Measurements from ENCODE around the gene CDKL5.

- TF ChIP-seq LEF1 (IDR thresholded peaks at IDR 0.05; ENCODE audit: borderline replicate concordance), result no peak
- TF ChIP-seq ARNT (IDR thresholded peaks at IDR 0.05), result no peak
- no peak for TF ChIP-seq HDGF (IDR thresholded peaks at IDR 0.05; ENCODE audit: borderline replicate concordance)
- TF ChIP-seq FOXK2 (IDR thresholded peaks at IDR 0.05), result no peak
- no peak for TF ChIP-seq ZNF384 (IDR thresholded peaks at IDR 0.05)
- TF ChIP-seq FOXA1 (IDR thresholded peaks at IDR 0.05), result no peak
- TF ChIP-seq SP1 (IDR thresholded peaks at IDR 0.05), result no peak
- no peak for TF ChIP-seq FOXM1 (IDR thresholded peaks at IDR 0.05; ENCODE audit: borderline replicate concordance)
- no peak for TF ChIP-seq NFRKB (IDR thresholded peaks at IDR 0.05)
- no peak for TF ChIP-seq ELF4 (IDR thresholded peaks at IDR 0.05)
- no peak for TF ChIP-seq L3MBTL2 (conservative IDR thresholded peaks at IDR 0.05)
- no peak for TF ChIP-seq BHLHE40 (IDR thresholded peaks at IDR 0.05; ENCODE audit: borderline replicate concordance)
- peak; percentile 64 for TF ChIP-seq PKNOX1 (IDR thresholded peaks at IDR 0.05)
- no peak for TF ChIP-seq CTBP1 (IDR thresholded peaks at IDR 0.05; ENCODE audit: borderline replicate concordance)
Observed at GRCh38 chrX:18596096-18596495, 170.7 kb downstream of the CDKL5 start.
